OCI-LY3 (cell line): Measurements from ENCODE around the gene CLTC.

Experiments
- CTCF ChIP-seq: fragments of 200-600, 300-600 bp; sonication (generic); IDR thresholded peaks from 2 replicates; pipeline ENCODE4 v1.5.1; 2014; ENCODE audit warnings: antibody characterized with exemption, low read length, low read depth
- EZH2phosphoT487 ChIP-seq: fragments of 200-600 bp; shearing (Covaris generic); IDR thresholded peaks from 2 replicates; pipeline ENCODE4 v1.6.1; 2018; ENCODE audit warnings: antibody characterized with exemption, mixed run types, low read depth

DNA sequence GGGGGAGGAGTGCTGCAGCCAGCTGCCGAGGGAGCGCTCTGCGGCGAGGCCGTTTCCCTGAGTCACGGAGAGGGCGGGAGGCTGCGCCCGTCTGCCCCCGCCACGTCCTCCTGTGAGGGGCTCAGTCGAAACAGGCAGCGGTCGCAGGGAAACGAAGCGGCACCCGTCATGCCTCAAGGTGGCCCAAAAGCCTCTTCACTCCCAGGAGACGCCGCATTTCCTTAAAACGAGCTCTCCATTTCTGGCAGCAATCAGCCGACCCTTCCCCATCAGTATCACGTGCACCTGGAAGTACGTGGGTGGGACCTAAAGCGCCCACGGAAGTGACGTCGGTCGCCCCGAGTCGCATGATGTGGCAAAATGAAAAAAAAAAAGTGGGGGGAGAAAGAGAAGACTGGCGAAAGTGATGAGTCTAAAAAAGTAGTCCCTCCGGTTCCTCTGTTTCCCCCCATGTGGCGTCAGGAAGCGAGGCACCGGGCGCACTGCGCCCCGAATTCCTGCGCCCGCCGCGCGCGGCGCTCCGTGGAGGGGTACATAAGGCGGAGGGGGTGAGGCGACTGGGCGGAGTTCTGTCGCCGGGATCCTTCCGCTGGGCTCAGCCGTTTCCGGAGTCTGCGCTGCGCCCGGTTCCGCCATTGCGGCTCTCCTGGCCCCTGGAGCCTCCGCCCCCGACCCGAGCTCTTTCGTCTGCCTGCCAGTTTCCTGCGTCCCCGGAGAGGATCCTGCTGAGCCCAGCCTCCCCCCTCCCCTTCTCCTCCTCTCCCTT lies at the start of gene CLTC:
- TF ChIP-seq CTCF (no peak), EZH2phosphoT487 (no peak)
